Activated T-cell treated with anti-CD3 and anti-CD28 coated beads, Interleukin-2, amount 50 U/mL, for 1 hour (primary cell): ENCODE measurements around the gene PHF21B.

Experiments
- DNase-seq: peaks from one replicate; pipeline ENCODE4 v3.0.0-alpha.2; 2020

PHF21B gene

GRCh38 chr22:44956840-44957767, 52.7 kb downstream of the PHF21B start:
- DNase-seq = no peak

- no peak for DNase-seq
These were observed 54.7 kb downstream of the PHF21B start for GRCh38 chr22:44955102-44955501.

GRCh38 chr22:44954149-44954548, 55.7 kb downstream of the PHF21B start:
- DNase-seq = no peak

GRCh38 chr22:44952863-44953746, 56.7 kb downstream of the PHF21B start:
- no peak for DNase-seq

- no peak for DNase-seq
These were observed 58.3 kb downstream of the PHF21B start for GRCh38 chr22:44951510-44951816.

GRCh38 chr22:44950806-44951509, 58.8 kb downstream of the PHF21B start:
- DNase-seq = no peak

GRCh38 chr22:44947846-44948245, 62.0 kb downstream of the PHF21B start:
- DNase-seq = no peak

- DNase-seq = no peak
These were observed 62.8 kb downstream of the PHF21B start for GRCh38 chr22:44947049-44947448.

GRCh38 chr22:44944883-44945601, 64.8 kb downstream of the PHF21B start:
- DNase-seq = no peak

- DNase-seq = no peak
These were observed 66.0 kb downstream of the PHF21B start for GRCh38 chr22:44943701-44944324.

- no peak for DNase-seq
These were observed 66.7 kb downstream of the PHF21B start for GRCh38 chr22:44942979-44943700.

- DNase-seq = no peak
These were observed 67.7 kb downstream of the PHF21B start for GRCh38 chr22:44942056-44942455.

GRCh38 chr22:44941207-44941606, 68.6 kb downstream of the PHF21B start:
- DNase-seq = no peak

- no peak for DNase-seq
These were observed 69.7 kb downstream of the PHF21B start for GRCh38 chr22:44940130-44940529.

GRCh38 chr22:44939451-44939850, 70.4 kb downstream of the PHF21B start:
- no peak for DNase-seq

- no peak for DNase-seq
These were observed 70.9 kb downstream of the PHF21B start for GRCh38 chr22:44938886-44939285.

- DNase-seq = no peak
These were observed 72.6 kb downstream of the PHF21B start for GRCh38 chr22:44937216-44937615.

- no peak for DNase-seq
These were observed 73.6 kb downstream of the PHF21B start for GRCh38 chr22:44936201-44936600.

- no peak for DNase-seq
These were observed 74.1 kb downstream of the PHF21B start for GRCh38 chr22:44935724-44936123.

GRCh38 chr22:44934454-44934735, 75.4 kb downstream of the PHF21B start:
- no peak for DNase-seq

- DNase-seq = no peak
These were observed 75.9 kb downstream of the PHF21B start for GRCh38 chr22:44933666-44934453.
